Islet precursor cell (in vitro differentiated cells): ENCODE data around the gene GPR158.
"Not testable (repeated sequence)": the region's sequence is repeated elsewhere in the genome, so short reads cannot be mapped to it uniquely, and the experiment has no call there.

Experiments
- DNase-seq: peaks from one replicate; pipeline ENCODE4 v3.0.0-alpha.2; 2018

Gene GPR158

GRCh38 chr10:25304606-25305005 is 129.8 kb downstream of the GPR158 start:
- no peak for DNase-seq

- DNase-seq, result no peak
Measured at GRCh38 chr10:25306386-25306785, 131.6 kb downstream of the GPR158 start.

GRCh38 chr10:25308278-25308677 is 133.5 kb downstream of the GPR158 start:
- no peak for DNase-seq

- peak; percentile 67 for DNase-seq
Measured at GRCh38 chr10:25317596-25318211, 142.9 kb downstream of the GPR158 start.

GRCh38 chr10:25327273-25327672 is 152.5 kb downstream of the GPR158 start:
- DNase-seq, result no peak

- DNase-seq, result no peak
Measured at GRCh38 chr10:25328361-25328760, 153.6 kb downstream of the GPR158 start.

GRCh38 chr10:25329587-25329986 is 154.8 kb downstream of the GPR158 start:
- DNase-seq, result not testable (repeated sequence)

- no peak for DNase-seq
Measured at GRCh38 chr10:25334445-25334844, 159.6 kb downstream of the GPR158 start.

- DNase-seq, result no peak
Measured at GRCh38 chr10:25336330-25336729, 161.5 kb downstream of the GPR158 start.

GRCh38 chr10:25338271-25338670 is 163.5 kb downstream of the GPR158 start:
- no peak for DNase-seq

GRCh38 chr10:25339966-25340365 is 165.2 kb downstream of the GPR158 start:
- no peak for DNase-seq

- no peak for DNase-seq
Measured at GRCh38 chr10:25349520-25349919, 174.7 kb downstream of the GPR158 start.

GRCh38 chr10:25356609-25357008 is 181.8 kb downstream of the GPR158 start:
- no peak for DNase-seq

- no peak for DNase-seq
Measured at GRCh38 chr10:25357269-25357668, 182.5 kb downstream of the GPR158 start.

GRCh38 chr10:25382029-25382810 is 207.4 kb downstream of the GPR158 start:
- no peak for DNase-seq

GRCh38 chr10:25382901-25383300 is 208.1 kb downstream of the GPR158 start:
- DNase-seq, result not testable (repeated sequence)

- no peak for DNase-seq
Measured at GRCh38 chr10:25383686-25384085, 208.9 kb downstream of the GPR158 start.

- DNase-seq, result no peak
Measured at GRCh38 chr10:25384618-25385017, 209.8 kb downstream of the GPR158 start.

GRCh38 chr10:25388188-25388861 is 213.5 kb downstream of the GPR158 start:
- DNase-seq, result no peak

- no peak for DNase-seq
Measured at GRCh38 chr10:25388862-25389206, 214.0 kb downstream of the GPR158 start.

- DNase-seq, result no peak
Measured at GRCh38 chr10:25390733-25391132, 215.9 kb downstream of the GPR158 start.

GRCh38 chr10:25392132-25392531 is 217.3 kb downstream of the GPR158 start:
- no peak for DNase-seq

- DNase-seq, result no peak
Measured at GRCh38 chr10:25393621-25394020, 218.8 kb downstream of the GPR158 start.

- no peak for DNase-seq
Measured at GRCh38 chr10:25398680-25399079, 223.9 kb downstream of the GPR158 start.
